GM06990 (cell line): ENCODE data around the gene TAF5L.

Experiments used
- DNase-seq: peaks from one replicate; pipeline ENCODE4 v3.0.0-alpha.2; 2011; ENCODE audit not compliant: insufficient read length; ENCODE audit errors: extremely low read depth
- H3K27me3 ChIP-seq: replicated peaks from 2 replicates; pipeline ENCODE4 v1.6.0; 2011; ENCODE audit warnings: low read length; ENCODE audit not compliant: control insufficient read depth, insufficient read depth
- H3K36me3 ChIP-seq: 2 replicates; pipeline ENCODE4 v1.5.1; 2011; ENCODE audit warnings: low read length; ENCODE audit not compliant: control insufficient read depth, insufficient read depth
- H3K4me3 ChIP-seq: replicated peaks from 2 replicates; pipeline ENCODE4 v1.5.1; 2011; ENCODE audit warnings: low read depth, mild to moderate bottlenecking, control low read depth, low read length
- TF ChIP-seq, protein P1 (sequence below): IDR thresholded peaks from 2 replicates; pipeline ENCODE4 v1.5.1; 2011; ENCODE audit warnings: low read length, control low read depth, mild to moderate bottlenecking, inconsistent platforms; ENCODE audit not compliant: insufficient read depth, poor library complexity, severe bottlenecking

Gene TAF5L

DNA sequence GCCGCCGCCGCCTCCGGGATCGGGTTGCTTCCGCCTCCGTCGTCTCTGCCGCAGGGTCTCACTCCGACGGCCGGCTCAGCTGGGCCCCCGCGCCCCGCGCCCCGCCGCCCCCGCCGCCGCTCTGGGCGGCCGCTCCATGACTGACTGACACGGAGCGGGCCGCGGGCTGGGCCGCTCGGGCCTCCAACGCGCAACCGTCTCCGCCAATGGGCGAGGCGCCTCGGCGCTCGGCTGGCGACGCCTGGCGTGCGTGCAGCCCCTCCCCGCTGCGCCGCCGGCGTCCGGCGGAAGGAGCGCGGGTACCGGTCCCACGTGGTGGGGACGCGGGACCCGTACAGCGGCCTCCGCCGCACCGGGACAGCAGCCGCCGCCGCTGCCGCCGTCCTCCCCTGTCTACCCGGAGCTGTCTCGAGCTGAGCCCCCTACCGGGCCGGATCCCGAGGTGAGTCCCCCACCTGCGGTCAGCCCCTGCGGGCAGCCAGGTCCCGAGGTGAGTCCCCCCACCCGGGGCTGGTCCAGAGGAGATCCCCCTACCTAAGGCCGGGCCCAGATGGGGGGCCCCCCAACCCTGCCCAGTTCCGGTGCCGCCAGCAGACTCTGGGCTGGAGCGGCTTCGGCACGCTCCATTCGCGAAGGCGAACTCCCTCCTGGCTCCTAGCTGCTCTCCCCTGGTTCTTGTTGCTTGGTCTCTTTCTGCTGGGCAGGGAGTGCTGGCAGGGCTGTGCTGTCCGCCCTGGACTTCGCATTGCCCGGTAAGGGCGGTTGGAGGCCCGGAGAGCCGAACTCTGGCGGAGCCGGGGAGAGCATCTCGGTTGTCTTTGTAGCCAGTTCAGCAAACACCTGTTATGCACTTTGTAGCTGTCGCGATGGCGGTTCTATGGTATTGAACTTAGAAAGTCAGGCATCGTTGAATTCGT, at the start of gene TAF5L, which contains the start of gene URB2:
TAF5L (minus strand) TSS at position 208 of the 917 bp plus-strand sequence. CDS start 11,640 bp downstream, outside the sequence.
URB2 (plus strand) TSS at position 333 of the 917 bp plus-strand sequence. CDS start 1,387 bp downstream, outside the sequence.
- peak; percentile 95 for DNase-seq
- peak within 1 kb of the TSS; percentile 97 for H3K4me3 ChIP-seq
- TF ChIP-seq, protein P1, sequence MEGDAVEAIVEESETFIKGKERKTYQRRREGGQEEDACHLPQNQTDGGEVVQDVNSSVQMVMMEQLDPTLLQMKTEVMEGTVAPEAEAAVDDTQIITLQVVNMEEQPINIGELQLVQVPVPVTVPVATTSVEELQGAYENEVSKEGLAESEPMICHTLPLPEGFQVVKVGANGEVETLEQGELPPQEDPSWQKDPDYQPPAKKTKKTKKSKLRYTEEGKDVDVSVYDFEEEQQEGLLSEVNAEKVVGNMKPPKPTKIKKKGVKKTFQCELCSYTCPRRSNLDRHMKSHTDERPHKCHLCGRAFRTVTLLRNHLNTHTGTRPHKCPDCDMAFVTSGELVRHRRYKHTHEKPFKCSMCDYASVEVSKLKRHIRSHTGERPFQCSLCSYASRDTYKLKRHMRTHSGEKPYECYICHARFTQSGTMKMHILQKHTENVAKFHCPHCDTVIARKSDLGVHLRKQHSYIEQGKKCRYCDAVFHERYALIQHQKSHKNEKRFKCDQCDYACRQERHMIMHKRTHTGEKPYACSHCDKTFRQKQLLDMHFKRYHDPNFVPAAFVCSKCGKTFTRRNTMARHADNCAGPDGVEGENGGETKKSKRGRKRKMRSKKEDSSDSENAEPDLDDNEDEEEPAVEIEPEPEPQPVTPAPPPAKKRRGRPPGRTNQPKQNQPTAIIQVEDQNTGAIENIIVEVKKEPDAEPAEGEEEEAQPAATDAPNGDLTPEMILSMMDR = no peak

DNA sequence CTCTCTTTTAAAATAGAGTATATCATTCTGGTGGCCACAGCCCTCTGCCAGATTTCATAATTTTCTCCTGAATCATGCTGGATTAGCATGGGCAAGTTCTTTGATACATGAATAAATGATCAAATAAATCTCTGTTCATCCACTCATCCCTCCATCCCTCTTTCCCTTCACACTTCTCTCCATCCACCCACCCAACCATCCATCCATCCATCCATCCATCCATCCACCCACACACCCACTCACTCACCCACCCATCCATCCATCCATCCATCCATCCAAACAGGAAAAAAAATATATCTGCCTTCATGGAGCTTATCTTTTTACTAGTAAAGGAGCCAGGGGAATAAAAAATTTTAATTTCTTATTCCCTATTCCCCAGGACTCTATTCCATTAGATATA, 49.5 kb upstream of the TAF5L start:
- no peaks in the 10 kb centered on the region for H3K36me3 ChIP-seq
- DNase-seq = no peak
- H3K4me3 ChIP-seq = no peak overlapping the region
- no peaks in the 10 kb centered on the region for H3K27me3 ChIP-seq
- TF ChIP-seq, protein P1 = no peak

More for the DNA sequence above, at the start of gene TAF5L, which contains the start of gene URB2:
- H3K27me3 ChIP-seq = no peaks in the 10 kb centered on the region
- H3K36me3 ChIP-seq = no peaks in the 10 kb centered on the region

DNA sequence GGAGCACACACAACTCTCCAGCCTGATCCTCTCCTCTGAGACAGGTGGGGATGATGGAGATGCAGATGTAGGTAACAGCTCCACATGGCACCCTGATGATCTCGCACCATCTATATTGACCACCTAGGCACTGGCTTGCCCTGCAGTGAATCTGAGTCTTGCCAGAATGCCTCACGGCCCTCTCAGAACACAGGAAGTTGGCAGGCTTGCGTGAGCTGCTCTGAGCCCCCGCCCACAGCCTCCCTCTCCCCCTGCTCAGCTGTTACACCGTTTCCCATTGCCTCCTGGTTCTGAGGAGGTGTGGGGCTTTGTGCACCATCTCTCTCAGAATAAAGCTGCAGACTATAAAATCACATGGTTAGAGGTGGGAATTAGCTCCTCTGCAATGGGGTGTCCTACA, 48.1 kb upstream of the TAF5L start:
- no peaks in the 10 kb centered on the region; the same call in 1 of the 2 replicates for H3K36me3 ChIP-seq
- TF ChIP-seq, protein P1 = no peak
- H3K4me3 ChIP-seq = no peak overlapping the region
- H3K27me3 ChIP-seq = no peaks in the 10 kb centered on the region
- no peak for DNase-seq

DNA sequence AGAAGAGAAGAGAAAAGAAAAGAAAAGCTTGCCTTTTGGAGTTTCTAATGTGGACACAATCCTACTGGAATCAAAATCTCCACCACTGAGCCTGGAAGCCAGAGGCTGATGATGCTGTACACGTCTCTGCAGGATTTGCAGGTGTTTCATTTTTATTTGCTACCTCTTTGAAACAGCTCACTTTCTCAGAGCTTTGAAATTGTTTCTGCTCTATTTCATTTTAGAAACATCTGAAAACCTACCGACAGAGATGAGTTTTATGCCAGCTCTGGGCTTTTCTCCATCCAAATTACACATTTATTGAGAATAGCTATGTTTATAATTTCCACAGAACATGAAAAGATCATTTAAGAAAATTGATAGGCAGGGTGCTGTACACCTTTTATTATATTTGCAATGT, 46.3 kb upstream of the TAF5L start:
- TF ChIP-seq, protein P1 = no peak

DNA sequence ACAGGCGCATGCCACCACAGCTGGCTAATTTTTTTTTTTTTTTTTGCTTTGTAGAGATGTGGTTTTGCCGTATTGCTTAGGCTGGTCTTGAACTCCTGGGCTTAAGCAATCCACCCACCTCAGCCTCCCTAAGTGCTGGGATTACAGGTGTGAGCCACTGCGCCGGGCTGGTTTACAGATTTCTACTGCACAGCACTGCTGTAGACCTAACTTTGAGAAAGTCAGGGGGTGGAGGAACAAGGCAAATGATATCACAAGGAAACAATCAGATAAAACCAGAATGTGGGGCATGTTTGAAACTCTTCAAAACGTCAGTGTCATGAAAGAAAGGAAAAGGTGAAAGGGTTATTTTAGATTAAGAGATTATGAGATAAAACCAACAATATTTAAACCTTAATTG, 45.4 kb upstream of the TAF5L start:
- Histone ChIP-seq H3K27me3 (no peaks in the 10 kb centered on the region), H3K36me3 (no peaks in the 10 kb centered on the region; the same call in 1 of the 2 replicates), H3K4me3 (no peak overlapping the region)
- DNase-seq = no peak
- TF ChIP-seq, protein P1 = no peak

More for the DNA sequence above, 46.3 kb upstream of the TAF5L start:
- Histone ChIP-seq H3K4me3 (no peak overlapping the region), H3K36me3 (no peaks in the 10 kb centered on the region; the same call in 1 of the 2 replicates), H3K27me3 (no peaks in the 10 kb centered on the region)
- no peak for DNase-seq
